Stimulated activated CD4-positive, alpha-beta T cell treated with anti-CD3 and anti-CD28 coated beads, Interleukin-15, amount 100 ng/mL, for 1 hour (primary cell): Measurements from ENCODE around the gene TPPP2.

Source experiments
- DNase-seq, 2 donors: peaks; one replicate each; pipeline ENCODE4 v3.0.0-alpha.2; 2020; ENCODE audit warnings: low read depth in 1 of 2, low spot score in 1 of 2

Gene TPPP2

GRCh38 chr14:21074398-21075272 lies 44.6 kb downstream of the TPPP2 start:
- DNase-seq: no peak

GRCh38 chr14:21075719-21076437 lies 45.9 kb downstream of the TPPP2 start:
- DNase-seq: no peak

DNA sequence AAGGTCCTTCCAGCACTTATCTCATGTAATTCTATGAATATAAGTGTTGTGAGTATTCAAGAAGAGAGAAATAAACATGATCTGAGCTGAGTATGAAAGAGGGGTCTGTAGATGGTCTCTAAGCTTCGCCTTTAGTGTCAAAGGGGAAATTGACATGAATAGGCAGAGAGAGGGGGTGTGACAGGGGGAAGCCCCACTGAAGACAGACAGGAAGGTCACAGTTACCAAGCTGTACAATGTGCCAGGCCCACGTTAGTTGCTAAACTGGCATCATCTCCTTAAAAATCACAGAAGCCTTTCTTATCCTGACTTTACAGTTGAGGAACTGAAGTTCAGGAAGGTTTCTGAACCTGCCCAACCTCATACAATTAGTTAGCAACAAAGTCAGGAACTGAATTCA lies 47.7 kb downstream of the TPPP2 start:
- DNase-seq: no peak

GRCh38 chr14:21078287-21078686 lies 48.3 kb downstream of the TPPP2 start:
- DNase-seq: no peak

DNA sequence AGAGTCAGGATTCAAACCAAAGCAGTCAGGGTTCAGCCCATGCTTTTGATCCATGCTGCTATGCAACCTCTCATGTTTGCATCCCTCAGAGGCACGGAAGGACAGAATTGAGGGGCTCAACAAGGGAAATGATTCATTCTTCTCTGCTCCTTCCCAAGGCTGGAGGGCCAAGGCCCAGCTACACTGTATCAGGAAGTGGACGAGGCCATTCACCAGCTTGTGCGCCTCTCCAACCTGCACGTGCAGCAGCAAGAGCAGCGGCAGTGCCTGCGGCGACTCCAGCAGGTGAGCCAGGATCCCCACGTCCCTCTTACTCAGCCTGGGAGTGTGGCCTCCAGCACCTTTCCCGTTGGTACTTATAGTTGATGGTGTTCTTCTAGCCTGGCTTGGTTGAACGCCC lies 48.7 kb downstream of the TPPP2 start:
- no peak for DNase-seq

GRCh38 chr14:21081521-21082142 lies 51.6 kb downstream of the TPPP2 start:
- DNase-seq: no peak
